ENCODE results near the gene BBC3.

DNA sequence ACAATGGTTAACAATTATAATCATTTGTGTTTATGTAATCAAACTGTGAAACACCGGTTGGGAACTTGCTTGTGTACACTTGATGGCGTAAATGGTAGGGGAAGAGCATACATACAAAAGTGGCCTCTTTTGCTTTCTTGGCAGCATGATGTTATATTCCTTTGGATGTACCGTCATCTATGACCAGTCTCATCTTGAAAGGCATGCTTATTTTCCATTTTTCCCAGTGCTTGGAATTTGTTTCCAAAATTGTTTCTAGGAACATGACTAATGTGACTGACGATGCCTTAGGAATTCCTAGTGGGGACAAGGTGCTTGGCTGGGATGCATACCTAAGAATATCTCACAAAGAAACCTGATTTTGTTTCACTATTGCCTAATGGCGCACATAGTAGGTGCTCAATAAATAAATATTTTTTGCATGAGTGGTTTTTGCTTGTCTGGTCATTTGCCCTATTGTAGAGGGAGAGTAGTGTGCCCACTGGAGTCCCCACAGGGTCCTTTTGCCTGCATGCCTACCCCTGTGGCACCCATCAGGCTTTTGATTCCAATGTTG, 54.9 kb downstream of the BBC3 start:
- TF ChIP-seq CTCF (IDR thresholded peaks at IDR 0.05) = no peak
- no peak for TF ChIP-seq POLR2A (IDR thresholded peaks at IDR 0.05)
- no peak for TF ChIP-seq EP300 (IDR thresholded peaks at IDR 0.05)

All from ovary (tissue), 3 donors.